HG02759 (cell line): ENCODE results near the gene HTT.

Source experiments
- ATAC-seq: cut with Tn5 transposase; IDR thresholded peaks from one replicate; pipeline ENCODE4 v1.9.1; 2021; ENCODE audit warnings: mild to moderate bottlenecking, moderate library complexity; ENCODE audit not compliant: unreplicated experiment

HTT gene

GRCh38 chr4:3196670-3197359 lies 122.3 kb downstream of the HTT start:
- no peak for ATAC-seq

- no peak for ATAC-seq
These were observed 123.1 kb downstream of the HTT start for GRCh38 chr4:3197366-3198105.

GRCh38 chr4:3198906-3199305 lies 124.4 kb downstream of the HTT start:
- no peak for ATAC-seq

- no peak for ATAC-seq
These were observed 125.4 kb downstream of the HTT start for GRCh38 chr4:3199653-3200422.

GRCh38 chr4:3200423-3201090 lies 126.1 kb downstream of the HTT start:
- no peak for ATAC-seq

- ATAC-seq = peak; percentile 59
These were observed 127.5 kb downstream of the HTT start for GRCh38 chr4:3201718-3202702.

GRCh38 chr4:3202836-3203820 lies 128.6 kb downstream of the HTT start:
- ATAC-seq = no peak

GRCh38 chr4:3203971-3204431 lies 129.5 kb downstream of the HTT start:
- ATAC-seq = no peak

- ATAC-seq = no peak
These were observed 131.5 kb downstream of the HTT start for GRCh38 chr4:3205995-3206394.

- no peak for ATAC-seq
These were observed 132.1 kb downstream of the HTT start for GRCh38 chr4:3206439-3207100.

- no peak for ATAC-seq
These were observed 133.1 kb downstream of the HTT start for GRCh38 chr4:3207531-3208037.

- ATAC-seq = no peak
These were observed 134.3 kb downstream of the HTT start for GRCh38 chr4:3208826-3209225.

- no peak for ATAC-seq
These were observed 135.3 kb downstream of the HTT start for GRCh38 chr4:3209551-3210325.

- no peak for ATAC-seq
These were observed 136.0 kb downstream of the HTT start for GRCh38 chr4:3210467-3210866.

GRCh38 chr4:3211866-3212265 lies 137.4 kb downstream of the HTT start:
- no peak for ATAC-seq

GRCh38 chr4:3212391-3213105 lies 138.1 kb downstream of the HTT start:
- no peak for ATAC-seq

GRCh38 chr4:3213106-3213425 lies 138.6 kb downstream of the HTT start:
- no peak for ATAC-seq
